Stimulated activated CD8-positive, alpha-beta memory T cell treated with anti-CD3 and anti-CD28 coated beads, Interleukin-12 subunit alpha, Interleukin-12 subunit beta, amount 100 ng/mL, for 24 hours (primary cell): ENCODE data around the gene ZMIZ1.

Experiments used
- DNase-seq: peaks from one replicate; pipeline ENCODE4 v3.0.0-alpha.2; 2020; ENCODE audit errors: extremely low read depth

The ZMIZ1 gene

GRCh38 chr10:79342811-79343561 lies 274.2 kb downstream of the ZMIZ1 start:
- no peak for DNase-seq

- no peak for DNase-seq
Observed at GRCh38 chr10:79344502-79345195, 275.9 kb downstream of the ZMIZ1 start.

- DNase-seq, result no peak
Observed at GRCh38 chr10:79345241-79346011, 276.7 kb downstream of the ZMIZ1 start.

GRCh38 chr10:79346012-79346340 lies 277.2 kb downstream of the ZMIZ1 start:
- DNase-seq, result no peak

GRCh38 chr10:79346388-79347225 lies 277.8 kb downstream of the ZMIZ1 start:
- DNase-seq, result no peak

GRCh38 chr10:79347226-79347893 lies 278.6 kb downstream of the ZMIZ1 start, which contains the start of gene PPIF:
PPIF (plus strand) TSS chr10:79347469; CDS start chr10:79347549, 80 bp downstream.
- DNase-seq, result peak; percentile 81

GRCh38 chr10:79347894-79348639 lies 279.3 kb downstream of the ZMIZ1 start:
- peak; percentile 61 for DNase-seq

GRCh38 chr10:79348640-79348988 lies 279.8 kb downstream of the ZMIZ1 start:
- DNase-seq, result no peak

GRCh38 chr10:79349072-79349491 lies 280.3 kb downstream of the ZMIZ1 start:
- no peak for DNase-seq

- no peak for DNase-seq
Observed at GRCh38 chr10:79349766-79350406, 281.1 kb downstream of the ZMIZ1 start.

- no peak for DNase-seq
Observed at GRCh38 chr10:79350407-79351154, 281.8 kb downstream of the ZMIZ1 start.

GRCh38 chr10:79351332-79351731 lies 282.6 kb downstream of the ZMIZ1 start:
- no peak for DNase-seq

- no peak for DNase-seq
Observed at GRCh38 chr10:79352035-79352877, 283.5 kb downstream of the ZMIZ1 start.

- DNase-seq, result no peak
Observed at GRCh38 chr10:79353000-79353406, 284.2 kb downstream of the ZMIZ1 start.

GRCh38 chr10:79353726-79354125 lies 285.0 kb downstream of the ZMIZ1 start:
- no peak for DNase-seq

GRCh38 chr10:79354141-79354540 lies 285.4 kb downstream of the ZMIZ1 start:
- no peak for DNase-seq

GRCh38 chr10:79354615-79355014 lies 285.8 kb downstream of the ZMIZ1 start:
- no peak for DNase-seq

- no peak for DNase-seq
Observed at GRCh38 chr10:79355420-79356017, 286.8 kb downstream of the ZMIZ1 start.
